Tongue (tissue), 2 donors: ENCODE results near the gene MPZL3. TPM values are rescaled to one million over a fixed set of nuclear protein-coding genes. Genes with fewer than 3 reads are reported as not detected.

ENCODE experiments used
- DNase-seq: peaks from one replicate; pipeline ENCODE4 v3.0.0-alpha.2; 2015
- total RNA-seq: library from RNA; depleted of rRNA; stranded (reverse); fragments of >200 nt; gene quantifications from one replicate; pipeline ENCODE4 v1.2.3, GENCODE V29; 2014

The MPZL3 gene
- total RNA-seq, 1 donor from 2014 or later = 3.0 TPM

GRCh38 chr11:118264569-118265465 is 12.7 kb upstream of the MPZL3 start:
- DNase-seq = no peak

- peak; percentile 63 for DNase-seq
Observed at GRCh38 chr11:118263695-118264568, 11.8 kb upstream of the MPZL3 start, which contains the start of gene MPZL2. TSS of gene MPZL2 (minus strand) at chr11:118264297. CDS start at chr11:118264153, 144 bp downstream.

DNA sequence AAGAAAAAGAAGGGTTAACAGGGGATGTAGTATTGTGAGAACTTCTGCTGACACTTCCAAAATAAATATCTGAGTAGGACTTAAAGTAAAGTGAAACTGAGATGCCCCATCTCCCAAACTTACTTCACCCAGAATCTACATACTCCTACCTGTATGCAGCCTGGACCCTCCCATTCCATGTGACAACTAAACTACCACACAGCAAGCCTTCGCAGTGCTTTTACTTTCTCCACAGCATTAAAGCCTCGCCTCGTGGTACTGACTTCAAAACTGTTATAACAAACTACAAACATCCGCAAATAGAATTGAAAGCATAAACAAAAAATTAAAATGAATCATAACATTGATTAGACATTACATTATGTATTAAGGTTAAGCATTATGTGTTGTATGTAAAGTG is 10.9 kb upstream of the MPZL3 start:
- no peak for DNase-seq

GRCh38 chr11:118260353-118260752 is 8.2 kb upstream of the MPZL3 start:
- DNase-seq = no peak

GRCh38 chr11:118259138-118259537 is 7.0 kb upstream of the MPZL3 start:
- no peak for DNase-seq

- no peak for DNase-seq
Observed at GRCh38 chr11:118258410-118258809, 6.2 kb upstream of the MPZL3 start.

- DNase-seq = no peak
Observed at GRCh38 chr11:118252688-118253087, 523 bp upstream of the MPZL3 start.

GRCh38 chr11:118247041-118247440 is 5.1 kb downstream of the MPZL3 start:
- DNase-seq = no peak

DNA sequence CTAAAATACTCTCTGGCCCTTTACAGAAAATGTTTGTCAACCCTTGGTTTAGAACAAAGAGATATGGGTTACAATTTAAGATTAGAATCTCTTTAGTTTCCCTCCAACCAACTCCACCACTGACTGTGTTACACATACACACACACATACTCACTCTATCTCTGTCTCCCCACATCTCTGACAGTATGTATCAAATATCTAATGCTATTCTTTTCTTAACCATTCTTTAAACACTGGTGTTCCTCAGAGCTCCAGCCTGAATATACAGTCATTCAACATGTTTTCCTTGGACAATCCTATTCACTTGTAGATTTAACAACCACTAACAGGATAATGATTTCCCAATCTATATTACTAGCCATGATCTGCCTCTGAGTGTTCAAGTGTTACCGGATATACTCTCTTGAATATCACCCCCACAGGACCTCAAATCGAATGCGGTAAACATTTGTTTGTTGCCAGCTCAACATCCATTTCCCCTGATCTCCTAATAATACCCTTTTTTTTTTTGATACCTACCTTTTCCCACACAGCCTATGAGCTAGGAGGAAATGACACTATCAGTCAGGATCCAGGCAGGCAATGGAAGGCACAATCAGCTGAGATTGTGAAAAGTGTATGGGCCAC is 6.1 kb downstream of the MPZL3 start:
- no peak for DNase-seq

DNA sequence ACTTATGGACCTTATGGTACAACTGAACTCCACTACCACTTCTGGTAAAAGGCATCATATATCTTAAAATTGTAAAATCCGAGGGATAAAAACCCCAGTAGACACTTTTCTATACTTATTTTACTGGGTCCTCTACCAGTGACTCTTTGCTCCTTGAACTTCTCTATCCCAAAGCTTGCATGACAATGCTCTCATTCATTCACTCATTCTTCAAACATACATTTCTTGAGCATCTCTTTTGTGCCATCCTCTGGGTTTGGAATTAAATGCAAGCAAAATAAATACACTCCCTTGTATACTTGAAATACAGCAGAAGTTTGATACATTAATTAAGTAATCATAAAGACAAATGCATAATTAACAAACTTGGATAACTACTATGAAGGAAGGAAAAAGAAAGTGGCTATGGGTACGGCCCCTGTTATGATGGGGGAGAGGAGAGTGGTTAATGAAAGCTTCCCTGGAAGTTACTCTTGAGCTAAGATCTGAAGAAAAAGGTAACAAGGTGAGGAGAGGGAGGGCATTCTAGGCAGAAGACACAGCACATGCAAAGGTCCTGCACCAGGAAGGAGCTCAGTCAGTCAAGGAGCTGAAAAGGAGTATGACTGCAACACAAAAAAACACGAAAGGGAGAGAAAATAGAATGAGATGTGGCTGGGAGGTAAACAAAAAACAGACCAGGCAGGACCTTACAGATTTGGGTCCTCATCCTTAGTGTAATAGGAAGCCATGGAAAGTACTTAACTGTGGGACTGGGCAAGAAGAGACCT is 8.0 kb downstream of the MPZL3 start:
- DNase-seq = no peak

DNA sequence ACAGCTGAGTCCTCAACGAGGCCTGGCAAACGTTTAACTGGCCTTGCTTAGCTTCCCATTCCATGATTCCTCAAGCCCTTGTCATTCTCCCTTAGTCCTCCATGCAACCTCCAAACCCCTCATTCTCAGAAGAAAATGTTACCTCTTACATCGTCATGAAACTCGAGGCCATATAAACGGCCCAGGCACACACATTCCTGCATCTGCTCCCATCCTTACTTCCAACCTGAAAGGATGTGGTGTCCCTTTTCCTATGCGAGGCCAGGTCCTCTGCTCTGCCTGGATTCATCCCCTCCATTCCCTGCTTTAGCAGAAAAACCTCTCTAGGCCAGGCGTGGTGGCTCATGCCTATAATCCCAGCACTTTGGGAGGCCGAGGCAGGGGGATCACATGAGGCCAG is 9.0 kb downstream of the MPZL3 start:
- no peak for DNase-seq

- DNase-seq = no peak
Observed at GRCh38 chr11:118241764-118242098, 10.4 kb downstream of the MPZL3 start.

DNA sequence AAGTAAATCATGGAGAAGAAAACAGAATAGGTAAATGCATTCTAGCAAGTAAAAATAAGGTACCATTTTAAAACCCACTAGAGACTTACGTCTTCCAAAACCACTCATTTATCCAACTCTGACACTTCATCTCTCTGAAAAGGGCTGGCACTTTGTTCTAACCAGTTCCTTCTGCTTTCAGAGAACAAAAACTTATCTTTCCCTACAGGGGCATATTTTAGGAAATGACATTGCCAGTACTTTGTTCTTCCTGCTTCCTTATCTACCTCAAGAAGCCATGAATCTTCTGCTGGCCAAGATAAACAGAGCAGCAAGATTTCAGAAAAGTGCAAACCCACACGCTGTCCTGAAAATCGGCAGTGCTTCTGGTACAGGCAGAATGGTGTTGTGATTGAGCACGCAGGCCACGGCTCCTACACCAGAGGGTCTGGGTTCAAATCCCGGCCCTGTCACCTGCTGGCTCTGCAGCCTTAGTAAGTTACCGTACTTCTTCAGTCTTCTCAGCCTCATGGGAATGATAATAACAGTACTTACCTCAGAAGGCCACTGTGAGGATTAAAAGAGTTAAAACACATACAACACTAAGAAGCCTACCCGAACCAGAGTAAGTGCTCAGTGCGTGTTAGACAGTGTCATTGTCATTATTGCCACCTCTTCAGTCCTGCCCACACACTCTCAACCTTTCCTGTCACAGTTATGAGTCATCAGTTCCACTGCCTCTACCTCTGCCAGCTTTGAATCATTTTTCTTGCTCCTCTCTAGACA is 11.0 kb downstream of the MPZL3 start:
- DNase-seq = peak; percentile 29

DNA sequence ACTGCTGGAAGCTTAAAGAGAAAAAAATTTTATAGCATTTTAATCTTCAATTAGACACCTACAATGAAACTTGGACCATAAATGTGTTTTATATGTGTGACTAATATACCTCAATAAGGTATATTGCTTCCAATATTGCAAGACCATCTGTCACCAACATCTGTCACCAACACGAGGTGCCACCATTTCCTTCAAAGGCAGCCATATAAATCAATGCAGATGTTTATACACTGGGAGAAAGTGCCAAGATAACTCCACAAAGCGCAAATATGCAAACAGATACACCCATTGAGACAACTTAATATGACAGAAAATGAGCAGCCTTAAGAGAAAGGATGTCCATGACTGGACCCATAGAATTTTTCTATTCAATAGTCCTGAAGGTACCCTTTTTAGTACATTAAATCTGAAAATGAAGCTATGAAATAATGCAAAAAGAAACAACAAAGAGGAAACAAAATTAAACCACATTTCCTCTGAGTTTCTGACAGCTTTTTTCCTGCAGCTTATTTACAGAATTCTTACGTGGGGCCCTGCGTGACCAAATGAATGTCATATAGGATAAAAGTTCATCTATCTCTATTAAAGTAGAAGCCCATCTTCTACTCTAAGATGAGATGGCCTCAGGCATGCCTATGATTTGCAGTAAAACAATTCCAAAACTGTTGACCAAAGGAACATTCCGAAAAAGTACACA is 12.5 kb downstream of the MPZL3 start:
- DNase-seq = no peak

DNA sequence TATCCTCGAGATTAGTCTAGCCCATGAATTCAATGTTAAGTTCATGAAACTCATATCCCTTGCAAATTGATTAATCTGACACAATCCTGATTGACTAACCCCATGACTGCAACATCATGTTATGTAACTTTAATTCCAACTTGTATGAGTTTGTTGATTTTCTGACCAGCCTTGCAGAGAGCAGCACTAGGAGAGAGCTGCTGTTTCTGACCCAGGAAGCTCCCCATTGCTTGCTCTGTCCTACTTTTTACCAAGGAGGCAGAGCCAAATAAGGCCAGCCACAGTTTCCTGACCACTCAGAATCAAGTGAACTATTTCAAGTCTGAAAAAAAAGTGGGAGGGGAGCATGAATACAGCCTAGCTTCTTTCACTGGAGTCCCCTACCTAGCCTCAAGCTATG is 13.2 kb downstream of the MPZL3 start:
- DNase-seq = no peak

DNA sequence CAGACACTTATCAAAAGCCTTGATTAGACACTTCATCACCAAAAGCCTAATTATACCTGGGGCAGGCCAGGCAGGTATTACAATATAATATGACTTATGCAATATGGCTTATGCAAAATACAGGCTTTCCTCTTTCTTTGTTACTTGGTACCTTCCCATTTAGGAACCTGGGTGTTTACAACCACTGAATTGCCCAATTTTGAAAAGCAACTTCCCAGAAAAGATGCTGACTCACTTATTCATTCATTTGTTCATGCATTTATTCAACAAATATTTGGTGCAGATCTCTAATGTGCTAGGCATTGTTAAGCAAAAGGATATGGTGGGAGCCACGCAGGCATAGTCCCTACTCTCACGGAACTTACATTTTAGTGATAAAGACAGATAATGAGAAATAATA is 13.7 kb downstream of the MPZL3 start:
- DNase-seq = no peak

GRCh38 chr11:118236170-118236569 is 16.0 kb downstream of the MPZL3 start:
- DNase-seq = no peak

DNA sequence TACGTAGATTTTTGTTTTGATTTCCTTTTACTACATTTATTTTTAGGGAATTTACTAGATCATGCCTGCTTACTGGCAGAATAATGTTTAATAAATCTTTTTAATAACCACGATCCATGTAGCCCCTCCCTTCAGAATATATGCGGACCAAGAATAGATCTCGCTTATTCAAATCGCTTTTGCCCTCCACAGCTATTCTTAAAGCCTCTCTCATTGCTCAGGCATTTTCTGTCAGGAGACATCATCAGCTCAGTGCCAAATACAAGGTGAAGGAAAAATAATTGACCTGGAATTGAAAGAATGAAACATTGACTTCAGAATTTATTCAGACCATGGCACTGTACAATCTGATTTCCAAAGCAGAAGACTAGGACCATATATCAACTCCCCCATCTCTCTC is 17.3 kb downstream of the MPZL3 start:
- DNase-seq = no peak

GRCh38 chr11:118233850-118234249 is 18.3 kb downstream of the MPZL3 start:
- DNase-seq = no peak

GRCh38 chr11:118233377-118233776 is 18.8 kb downstream of the MPZL3 start:
- no peak for DNase-seq

- DNase-seq = no peak
Observed at GRCh38 chr11:118232659-118233058, 19.5 kb downstream of the MPZL3 start.
